Measurements from ENCODE around the gene CALR3. TPM values are rescaled to one million over a fixed set of nuclear protein-coding genes. Genes with fewer than 3 reads are reported as not detected.

CALR3 gene
- total RNA-seq, 2 donors from 2014 or later = not detected

DNA sequence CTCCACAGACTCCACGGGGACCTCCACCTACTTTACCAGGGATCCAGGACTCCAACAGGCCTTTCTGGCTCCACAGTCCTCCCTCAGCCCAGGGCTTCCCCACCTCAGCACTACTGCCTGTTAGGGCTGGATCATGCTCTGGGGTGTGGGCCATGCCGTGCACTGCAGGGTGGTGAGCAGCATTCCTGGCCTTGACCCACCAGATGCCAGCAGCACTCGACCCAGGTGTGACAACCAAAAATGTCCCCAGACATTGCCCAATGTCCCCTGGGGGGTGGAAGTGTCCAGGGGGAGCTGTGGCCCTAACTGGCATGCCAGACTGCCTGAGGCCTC lies 66.2 kb downstream of the CALR3 start:
- Histone ChIP-seq H3K36me3 (peaks cover 5% of the 10 kb centered on the region), H3K4me1 (no peaks in the 10 kb centered on the region), H3K27ac (no peak overlapping the region), H3K9ac (ENCODE audit: low read depth in 2 of 2, low read length in 2 of 2) (no peak overlapping the region), H3K9me3 (no peaks in the 10 kb centered on the region), H3K4me3 (no peak overlapping the region), H3K27me3 (no peaks in the 10 kb centered on the region)
- intact Hi-C loops (cut with DNase I) = no loop called here
- TF ChIP-seq, protein P1, sequence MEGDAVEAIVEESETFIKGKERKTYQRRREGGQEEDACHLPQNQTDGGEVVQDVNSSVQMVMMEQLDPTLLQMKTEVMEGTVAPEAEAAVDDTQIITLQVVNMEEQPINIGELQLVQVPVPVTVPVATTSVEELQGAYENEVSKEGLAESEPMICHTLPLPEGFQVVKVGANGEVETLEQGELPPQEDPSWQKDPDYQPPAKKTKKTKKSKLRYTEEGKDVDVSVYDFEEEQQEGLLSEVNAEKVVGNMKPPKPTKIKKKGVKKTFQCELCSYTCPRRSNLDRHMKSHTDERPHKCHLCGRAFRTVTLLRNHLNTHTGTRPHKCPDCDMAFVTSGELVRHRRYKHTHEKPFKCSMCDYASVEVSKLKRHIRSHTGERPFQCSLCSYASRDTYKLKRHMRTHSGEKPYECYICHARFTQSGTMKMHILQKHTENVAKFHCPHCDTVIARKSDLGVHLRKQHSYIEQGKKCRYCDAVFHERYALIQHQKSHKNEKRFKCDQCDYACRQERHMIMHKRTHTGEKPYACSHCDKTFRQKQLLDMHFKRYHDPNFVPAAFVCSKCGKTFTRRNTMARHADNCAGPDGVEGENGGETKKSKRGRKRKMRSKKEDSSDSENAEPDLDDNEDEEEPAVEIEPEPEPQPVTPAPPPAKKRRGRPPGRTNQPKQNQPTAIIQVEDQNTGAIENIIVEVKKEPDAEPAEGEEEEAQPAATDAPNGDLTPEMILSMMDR (IDR thresholded peaks at IDR 0.05) = no peak
- DNase-seq = no peak

DNA sequence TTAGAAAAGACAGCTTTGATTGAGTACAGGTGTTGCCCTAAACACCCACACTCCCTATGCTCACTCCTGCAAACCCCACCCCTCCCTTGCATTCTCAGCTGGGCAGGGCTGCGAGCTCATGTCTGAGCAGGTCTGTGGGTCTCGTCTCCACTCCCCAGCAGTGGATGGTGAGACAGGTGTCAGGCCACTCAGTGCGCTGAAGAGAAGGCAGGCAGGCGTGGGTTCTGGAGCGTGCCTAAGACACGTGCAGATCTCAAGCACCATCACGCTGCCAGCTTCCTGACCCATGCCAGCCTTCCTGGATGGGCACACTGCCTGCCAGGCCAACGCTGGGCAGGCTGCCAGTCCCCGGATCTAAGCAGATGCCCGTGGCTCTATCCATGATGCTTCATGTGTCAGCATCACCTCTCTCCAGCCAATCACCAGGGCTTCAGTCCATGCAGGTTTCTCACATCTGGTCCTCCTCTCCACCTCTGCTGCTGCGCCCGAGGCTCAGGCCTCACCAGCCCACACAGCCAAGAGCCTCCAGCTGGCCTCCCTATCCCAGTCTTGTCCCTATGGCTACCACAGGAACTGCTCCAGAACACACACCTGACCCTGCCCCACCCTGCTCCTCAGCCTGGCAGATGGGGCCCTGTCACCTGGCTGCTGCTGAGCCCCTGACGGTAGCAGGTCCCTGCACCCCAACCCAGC lies 66.8 kb downstream of the CALR3 start:
- Histone ChIP-seq H3K9me3 (no peaks in the 10 kb centered on the region), H3K9ac (ENCODE audit: low read depth in 2 of 2, low read length in 2 of 2) (no peak overlapping the region), H3K4me3 (no peak overlapping the region), H3K4me1 (no peaks in the 10 kb centered on the region), H3K27ac (no peak overlapping the region), H3K27me3 (no peaks in the 10 kb centered on the region), H3K36me3 (peaks cover 5% of the 10 kb centered on the region)
- no peak for DNase-seq
- TF ChIP-seq, protein P1 (IDR thresholded peaks at IDR 0.05) = no peak
- intact Hi-C loops (cut with DNase I) = no loop called here

Other genes starting within 250 kb of the CALR3 start
- gene KLF2, start 171.3 kb downstream of the CALR3 start, total RNA-seq = 10 to 100 TPM; 12.9 to 18.7 TPM
- gene EPS15L1, start 24.2 kb downstream of the CALR3 start, total RNA-seq = 10 to 100 TPM; 33.4 to 46.0 TPM
- 1 to 10 TPM; 2.4 to 3.2 TPM for gene C19orf44, start 227 bp upstream of the CALR3 start, total RNA-seq
- gene CHERP, start 46.3 kb upstream of the CALR3 start, total RNA-seq = 10 to 100 TPM; 35.2 to 54.0 TPM
- gene SLC35E1, start 76.2 kb upstream of the CALR3 start, total RNA-seq = 10 to 100 TPM; 44.4 to 47.7 TPM
- 10 to 100 TPM; 10.0 to 11.9 TPM for gene MED26, start 132.0 kb upstream of the CALR3 start, total RNA-seq
- gene SMIM7, start 164.0 kb upstream of the CALR3 start, total RNA-seq = 10 to 100 TPM; 58.2 to 64.8 TPM
- 1 to 10 TPM; 4.2 to 4.4 TPM for gene TMEM38A, start 165.0 kb upstream of the CALR3 start, total RNA-seq
- gene NWD1, start 223.7 kb upstream of the CALR3 start, total RNA-seq = under 1 TPM; 0.20 to 0.27 TPM